Smooth muscle cell (in vitro differentiated cells): ENCODE results near the gene AUTS2. TPM values are rescaled to one million over a fixed set of nuclear protein-coding genes. Genes with fewer than 3 reads are reported as not detected.

Source experiments
- DNase-seq: peaks from one replicate; lab custom pipeline; 2025; ENCODE audit not compliant: unreplicated experiment; lab: John Stamatoyannopoulos, UW
- H2AFZ ChIP-seq: fragments of 200-600 bp; sonication (generic); 2 replicates; pipeline ENCODE4 v1.6.0; 2016; ENCODE audit warnings: antibody characterized with exemption, low read depth, mild to moderate bottlenecking
- H3F3A ChIP-seq: fragments of 200-600 bp; sonication (generic); 2 replicates; pipeline ENCODE4 v1.6.0; 2017; ENCODE audit warnings: antibody characterized with exemption, low read depth
- H3K27ac ChIP-seq: fragments of 200-600 bp; sonication (generic); 2 replicates; pipeline ENCODE4 v1.5.1; 2016; ENCODE audit warnings: low read depth, mild to moderate bottlenecking
- H3K27me3 ChIP-seq: fragments of 200-600 bp; sonication (generic); 2 replicates; pipeline ENCODE4 v1.6.1; 2016; ENCODE audit warnings: low read depth, mild to moderate bottlenecking
- H3K36me3 ChIP-seq: fragments of 200-600 bp; sonication (generic); 2 replicates; pipeline ENCODE4 v1.5.1; 2016; ENCODE audit warnings: low read depth
- H3K4me1 ChIP-seq: fragments of 200-600 bp; sonication (generic); 2 replicates; pipeline ENCODE4 v1.5.1; 2016; ENCODE audit warnings: low read depth
- H3K4me2 ChIP-seq: fragments of 200-600 bp; sonication (generic); 2 replicates; pipeline ENCODE4 v1.6.0; 2016; ENCODE audit warnings: mild to moderate bottlenecking
- H3K4me3 ChIP-seq: fragments of 200-600 bp; sonication (generic); 2 replicates; pipeline ENCODE4 v1.5.1; 2016; ENCODE audit warnings: mild to moderate bottlenecking
- H3K79me2 ChIP-seq: fragments of 200-600 bp; sonication (generic); 2 replicates; pipeline ENCODE4 v1.6.0; 2016; ENCODE audit warnings: low read depth, mild to moderate bottlenecking
- H3K9ac ChIP-seq: fragments of 200-600 bp; sonication (generic); 2 replicates; pipeline ENCODE4 v1.6.0; 2016; ENCODE audit warnings: low read depth
- H3K9me3 ChIP-seq: fragments of 200-600 bp; sonication (generic); replicated peaks from 2 replicates; pipeline ENCODE4 v1.5.1; 2016; ENCODE audit warnings: low read depth
- H4K20me1 ChIP-seq: fragments of 200-600 bp; sonication (generic); 2 replicates; pipeline ENCODE4 v1.6.0; 2016; ENCODE audit warnings: low read depth
- WGBS: methylation state at CpG from one replicate; pipeline ENCODE4 v1.1.7; 2016; ENCODE audit warnings: low lambda C conversion rate; 5-methylcytosine and 5-hydroxymethylcytosine counted together
- polyA plus RNA-seq: library from polyadenylated mRNA; unstranded; fragments of >200 nt; fragmentation: Nextera tagmentation; extraction: Ambion mirVana; gene quantifications from 2 replicates; pipeline ENCODE4 v1.2.1, GENCODE V29; 2016
- total RNA-seq: library from RNA; depleted of rRNA; stranded (reverse); fragments of >200 nt; gene quantifications from 2 replicates; pipeline ENCODE4 v1.2.3, GENCODE V29; 2014
- TF ChIP-seq, protein P1 (sequence below): fragments of 200-600 bp; sonication (generic); IDR thresholded peaks from 2 replicates; pipeline ENCODE4 v1.5.1; 2017; ENCODE audit warnings: borderline replicate concordance, mild to moderate bottlenecking, antibody characterized with exemption; ENCODE audit not compliant: insufficient read depth, poor library complexity, severe bottlenecking

The AUTS2 gene
- total and polyA plus RNA-seq, 2 experiments from 2014 or later = 6.5 to 8.6 TPM

DNA sequence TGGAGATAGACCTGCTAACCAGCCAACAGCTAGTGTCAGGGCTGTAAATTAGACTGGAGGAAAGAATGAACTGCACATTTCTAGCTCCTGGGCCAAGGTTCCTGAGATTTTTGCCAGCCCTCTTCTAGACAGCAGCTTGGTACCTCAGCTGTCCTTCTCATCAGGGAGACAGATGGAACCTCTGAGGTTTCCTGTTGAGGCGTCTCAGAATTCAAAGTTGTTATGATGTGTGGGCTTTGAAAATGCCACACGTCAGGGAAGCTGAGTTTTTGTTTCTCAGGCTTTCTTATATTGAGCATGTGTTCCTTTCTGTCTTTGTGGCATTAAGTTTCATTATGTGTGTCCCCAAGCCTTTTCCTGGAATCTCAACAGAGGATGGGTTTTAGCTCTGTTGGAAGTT, 736.6 kb downstream of the AUTS2 start:
- no peak overlapping the region for H3K4me3 ChIP-seq
- H3K27me3 ChIP-seq = no peaks in the 10 kb centered on the region
- H3K36me3 ChIP-seq = no peaks in the 10 kb centered on the region
- no peak for DNase-seq
- H2AFZ ChIP-seq = no peak overlapping the region
- no peak overlapping the region for H3K9ac ChIP-seq
- no peak overlapping the region for H3K4me2 ChIP-seq
- WGBS = 76% methylated on average over 2 of the region's 2 CpGs
- no peaks in the 10 kb centered on the region for H3K79me2 ChIP-seq
- no peak overlapping the region for H3K27ac ChIP-seq
- no peaks in the 10 kb centered on the region for H3K9me3 ChIP-seq
- H4K20me1 ChIP-seq = no peaks in the 10 kb centered on the region
- TF ChIP-seq, protein P1, sequence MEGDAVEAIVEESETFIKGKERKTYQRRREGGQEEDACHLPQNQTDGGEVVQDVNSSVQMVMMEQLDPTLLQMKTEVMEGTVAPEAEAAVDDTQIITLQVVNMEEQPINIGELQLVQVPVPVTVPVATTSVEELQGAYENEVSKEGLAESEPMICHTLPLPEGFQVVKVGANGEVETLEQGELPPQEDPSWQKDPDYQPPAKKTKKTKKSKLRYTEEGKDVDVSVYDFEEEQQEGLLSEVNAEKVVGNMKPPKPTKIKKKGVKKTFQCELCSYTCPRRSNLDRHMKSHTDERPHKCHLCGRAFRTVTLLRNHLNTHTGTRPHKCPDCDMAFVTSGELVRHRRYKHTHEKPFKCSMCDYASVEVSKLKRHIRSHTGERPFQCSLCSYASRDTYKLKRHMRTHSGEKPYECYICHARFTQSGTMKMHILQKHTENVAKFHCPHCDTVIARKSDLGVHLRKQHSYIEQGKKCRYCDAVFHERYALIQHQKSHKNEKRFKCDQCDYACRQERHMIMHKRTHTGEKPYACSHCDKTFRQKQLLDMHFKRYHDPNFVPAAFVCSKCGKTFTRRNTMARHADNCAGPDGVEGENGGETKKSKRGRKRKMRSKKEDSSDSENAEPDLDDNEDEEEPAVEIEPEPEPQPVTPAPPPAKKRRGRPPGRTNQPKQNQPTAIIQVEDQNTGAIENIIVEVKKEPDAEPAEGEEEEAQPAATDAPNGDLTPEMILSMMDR = no peak
- H3K4me1 ChIP-seq = peaks cover 3% of the 10 kb centered on the region
- H3F3A ChIP-seq = no peaks in the 10 kb centered on the region

DNA sequence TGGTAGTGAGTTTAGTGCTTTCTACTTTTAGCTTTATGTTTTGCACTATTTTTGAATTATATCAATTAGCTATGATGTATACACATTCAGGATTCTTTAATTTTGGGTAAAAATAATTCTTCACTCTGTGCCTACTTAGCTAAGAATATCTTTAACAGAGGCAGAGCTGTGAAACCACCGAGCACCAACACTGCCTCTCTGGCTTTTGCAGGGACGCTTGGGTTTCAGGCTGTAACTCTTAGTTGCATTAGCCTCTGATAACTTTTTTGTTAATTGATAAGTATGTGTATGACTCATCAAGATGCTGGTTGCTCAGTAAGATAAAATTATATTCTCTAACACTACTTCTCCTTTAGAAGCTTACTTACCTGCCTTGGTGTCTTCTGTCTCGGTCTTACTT, 738.3 kb downstream of the AUTS2 start:
- Histone ChIP-seq H2AFZ (no peak overlapping the region), H3K4me2 (no peak overlapping the region), H3K4me3 (no peak overlapping the region), H3K9me3 (no peaks in the 10 kb centered on the region), H3F3A (no peaks in the 10 kb centered on the region), H3K27me3 (no peaks in the 10 kb centered on the region), H4K20me1 (no peaks in the 10 kb centered on the region), H3K27ac (no peak overlapping the region), H3K9ac (no peak overlapping the region), H3K79me2 (no peaks in the 10 kb centered on the region), H3K36me3 (no peaks in the 10 kb centered on the region), H3K4me1 (peaks cover 8% of the 10 kb centered on the region)
- TF ChIP-seq, protein P1 = no peak
- 88% methylated on average over 3 of the region's 3 CpGs for WGBS
- no peak for DNase-seq

DNA sequence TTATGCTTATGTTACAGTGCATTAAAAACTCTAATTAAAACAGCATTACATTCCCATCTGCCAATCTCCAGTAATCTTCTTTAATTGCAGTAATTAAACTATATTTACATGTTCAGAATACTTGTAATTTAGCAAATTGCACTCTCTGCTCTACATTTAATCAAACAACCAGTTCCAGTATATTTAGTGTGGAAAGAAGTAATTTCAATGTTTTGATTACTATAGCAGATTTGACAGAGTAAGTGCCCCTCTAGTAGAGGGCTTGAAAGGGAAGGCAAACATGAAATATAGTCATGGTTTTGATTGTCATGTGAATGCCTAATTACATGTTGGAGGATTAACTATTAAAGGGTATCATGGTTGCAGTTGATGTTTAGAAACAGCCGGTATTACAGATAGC, 739.7 kb downstream of the AUTS2 start:
- H3K27me3 ChIP-seq = no peaks in the 10 kb centered on the region
- no peak overlapping the region for H3K9ac ChIP-seq
- no peaks in the 10 kb centered on the region for H3K9me3 ChIP-seq
- no peak overlapping the region for H2AFZ ChIP-seq
- H4K20me1 ChIP-seq = no peaks in the 10 kb centered on the region
- H3K4me1 ChIP-seq = peaks cover 22% of the 10 kb centered on the region
- no peak overlapping the region for H3K27ac ChIP-seq
- TF ChIP-seq, protein P1 = no peak
- no peak for DNase-seq
- no peaks in the 10 kb centered on the region for H3F3A ChIP-seq
- no peaks in the 10 kb centered on the region for H3K36me3 ChIP-seq
- no peaks in the 10 kb centered on the region for H3K79me2 ChIP-seq
- no peak overlapping the region for H3K4me3 ChIP-seq
- H3K4me2 ChIP-seq = no peak overlapping the region
- WGBS = 100% methylated on average over 1 of the region's 1 CpG

DNA sequence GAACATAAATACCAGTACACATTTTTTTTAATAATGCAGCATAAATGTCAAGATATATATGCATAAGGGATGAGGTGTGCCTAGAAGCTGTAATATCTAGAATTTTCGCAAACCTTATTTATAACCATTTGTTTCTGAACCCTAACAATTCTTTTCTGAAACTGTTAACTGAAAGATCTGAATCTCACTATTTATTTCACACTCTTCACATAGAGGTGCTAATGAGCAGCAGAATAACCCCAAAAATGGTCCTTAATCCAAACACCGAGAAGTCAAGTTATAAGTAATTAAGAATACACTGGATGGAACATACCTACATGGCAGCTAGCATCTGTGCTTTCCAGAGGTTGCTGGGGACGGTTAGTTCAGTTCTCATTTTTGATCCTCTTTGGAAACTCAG, 742.0 kb downstream of the AUTS2 start:
- Histone ChIP-seq H4K20me1 (no peaks in the 10 kb centered on the region), H3K27ac (no peak overlapping the region), H2AFZ (no peak overlapping the region), H3F3A (no peaks in the 10 kb centered on the region), H3K36me3 (no peaks in the 10 kb centered on the region), H3K9me3 (no peaks in the 10 kb centered on the region), H3K4me3 (no peak overlapping the region), H3K4me1 (peaks cover 41% of the 10 kb centered on the region), H3K4me2 (no peak overlapping the region), H3K79me2 (no peaks in the 10 kb centered on the region), H3K27me3 (peaks cover 6% of the 10 kb centered on the region), H3K9ac (no peak overlapping the region)
- DNase-seq = no peak
- TF ChIP-seq, protein P1 = no peak
- whole genome bisulfite sequencing = 94% methylated on average over 3 of the region's 3 CpGs
